Duodenal mucosa (tissue), 2 donors: ENCODE measurements around the gene LAGE3.
"Not testable (repeated sequence)": the region's sequence is repeated elsewhere in the genome, so short reads cannot be mapped to it uniquely, and the experiment has no call there.

Experiments used
- H3K27ac ChIP-seq: one replicate; pipeline ENCODE4 v1.7.0; 2013; ENCODE audit warnings: low read depth, low read length
- H3K27me3 ChIP-seq, 2 donors: one replicate each; pipeline ENCODE4 v1.7.0; 2013; ENCODE audit warnings: low read length in 2 of 2, control low read depth in 1 of 2; ENCODE audit not compliant: insufficient read depth in 2 of 2, control insufficient read depth in 1 of 2
- H3K36me3 ChIP-seq, 2 donors: one replicate each; pipeline ENCODE4 v1.7.0; 2013; ENCODE audit warnings: low read length in 2 of 2, control low read depth in 1 of 2; ENCODE audit not compliant: insufficient read depth in 2 of 2, control insufficient read depth in 1 of 2
- H3K4me1 ChIP-seq, 2 donors: one replicate each; pipeline ENCODE4 v1.7.0; 2013; ENCODE audit warnings: low read length in 2 of 2, control low read depth in 1 of 2; ENCODE audit not compliant: insufficient read depth in 2 of 2, control insufficient read depth in 1 of 2
- H3K4me3 ChIP-seq, 2 donors: one replicate each; pipeline ENCODE4 v1.7.0; 2013; ENCODE audit warnings: low read length in 2 of 2, low read depth in 1 of 2
- H3K9ac ChIP-seq, 2 donors: one replicate each; pipeline ENCODE4 v1.7.0; 2013; ENCODE audit warnings: low read length in 2 of 2, low read depth in 1 of 2
- H3K9me3 ChIP-seq, 2 donors: one replicate each; pipeline ENCODE4 v1.7.0; 2013; ENCODE audit warnings: low read length in 2 of 2, control low read depth in 1 of 2; ENCODE audit not compliant: control insufficient read depth in 1 of 2

The LAGE3 gene

GRCh38 chrX:154501423-154501822 is 22.3 kb upstream of the LAGE3 start:
- H3K4me3 ChIP-seq, H3K27ac ChIP-seq, H3K27me3 ChIP-seq, H3K36me3 ChIP-seq, H3K4me1 ChIP-seq, H3K9me3 ChIP-seq, H3K9ac ChIP-seq: not testable (repeated sequence)

DNA sequence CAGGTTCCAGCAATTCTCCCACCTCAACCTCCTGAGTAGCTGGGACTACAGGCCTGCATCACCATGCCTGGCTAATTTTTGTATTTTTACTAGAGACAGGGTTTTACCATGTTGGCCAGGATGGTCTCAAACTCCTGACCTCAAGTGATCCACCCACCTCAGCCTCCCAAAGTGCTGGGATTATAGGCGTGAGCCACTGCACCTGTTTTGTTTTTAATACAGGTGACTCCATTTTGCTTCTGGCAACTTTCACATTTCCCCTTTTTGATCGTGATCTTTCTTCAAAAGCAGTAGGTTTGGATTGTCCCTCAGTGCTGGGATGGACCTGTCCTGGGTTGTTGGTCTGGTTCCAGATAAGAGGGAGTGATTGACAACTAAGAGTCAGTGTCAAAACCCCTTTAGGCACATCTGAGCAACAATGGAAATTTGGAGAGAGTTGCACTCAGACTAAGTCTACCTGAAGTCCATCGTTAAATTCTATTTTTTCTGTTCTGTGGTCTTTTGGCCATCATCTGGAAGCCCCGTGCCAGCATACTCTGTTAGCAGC is 17.6 kb upstream of the LAGE3 start:
- not testable (repeated sequence) for H3K4me3 ChIP-seq, H3K9ac ChIP-seq, H3K27me3 ChIP-seq, H3K9me3 ChIP-seq, H3K36me3 ChIP-seq, H3K4me1 ChIP-seq, H3K27ac ChIP-seq

DNA sequence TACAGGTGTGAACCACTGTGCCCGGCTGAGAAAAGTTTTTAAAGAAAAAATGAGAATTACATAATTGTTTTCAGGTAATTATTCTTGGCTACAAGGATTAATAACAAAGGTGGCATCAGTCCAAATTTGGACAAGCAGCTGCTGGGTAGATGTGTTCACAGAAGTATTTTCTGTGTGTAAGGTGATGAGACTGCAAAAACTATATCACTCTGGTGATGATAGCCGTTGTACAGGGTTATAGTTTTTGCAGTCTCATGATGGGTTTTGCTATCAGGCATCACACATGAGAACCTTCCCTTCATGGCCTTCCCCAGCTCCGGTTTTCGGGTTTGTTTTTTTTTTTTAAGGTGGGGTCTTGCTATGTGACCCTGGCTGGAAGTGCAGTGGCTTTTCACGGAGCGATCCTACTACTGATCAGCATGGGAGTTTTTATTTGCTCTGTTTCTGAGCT is 16.4 kb upstream of the LAGE3 start:
- no peaks in the 10 kb centered on the region for H3K9me3 ChIP-seq
- no peak overlapping the region for H3K9ac ChIP-seq
- H3K4me1 ChIP-seq = no peaks in the 10 kb centered on the region
- no peak overlapping the region for H3K27ac ChIP-seq
- H3K27me3 ChIP-seq = no peaks in the 10 kb centered on the region
- no peaks in the 10 kb centered on the region for H3K36me3 ChIP-seq
- no peak overlapping the region for H3K4me3 ChIP-seq

DNA sequence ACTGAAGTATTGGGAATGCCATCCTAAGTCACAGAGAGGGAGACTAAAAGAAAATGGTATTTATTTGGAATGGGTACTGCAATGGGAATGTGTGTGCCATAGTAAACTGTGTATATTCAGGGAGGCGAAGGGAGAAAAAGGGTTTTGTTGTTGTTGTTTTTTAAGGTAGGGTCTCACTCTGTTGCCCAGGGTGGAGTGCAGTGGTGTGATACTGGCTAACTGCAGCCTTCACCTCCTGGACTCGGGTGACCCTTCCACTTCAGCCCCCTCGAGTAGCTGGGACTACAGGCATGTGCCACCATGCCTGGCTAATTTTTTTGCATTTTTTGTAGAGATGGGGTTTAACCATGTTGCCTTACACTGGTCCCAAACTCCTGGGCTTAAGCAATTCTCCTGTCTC is 15.6 kb upstream of the LAGE3 start:
- H3K4me3 ChIP-seq = no peak overlapping the region
- peaks cover 0 to 1% of the 10 kb centered on the region in 2 donors for H3K4me1 ChIP-seq
- H3K9me3 ChIP-seq = no peaks in the 10 kb centered on the region
- H3K36me3 ChIP-seq = no peaks in the 10 kb centered on the region
- H3K27ac ChIP-seq = no peak overlapping the region
- H3K9ac ChIP-seq = no peak overlapping the region
- H3K27me3 ChIP-seq = no peaks in the 10 kb centered on the region

DNA sequence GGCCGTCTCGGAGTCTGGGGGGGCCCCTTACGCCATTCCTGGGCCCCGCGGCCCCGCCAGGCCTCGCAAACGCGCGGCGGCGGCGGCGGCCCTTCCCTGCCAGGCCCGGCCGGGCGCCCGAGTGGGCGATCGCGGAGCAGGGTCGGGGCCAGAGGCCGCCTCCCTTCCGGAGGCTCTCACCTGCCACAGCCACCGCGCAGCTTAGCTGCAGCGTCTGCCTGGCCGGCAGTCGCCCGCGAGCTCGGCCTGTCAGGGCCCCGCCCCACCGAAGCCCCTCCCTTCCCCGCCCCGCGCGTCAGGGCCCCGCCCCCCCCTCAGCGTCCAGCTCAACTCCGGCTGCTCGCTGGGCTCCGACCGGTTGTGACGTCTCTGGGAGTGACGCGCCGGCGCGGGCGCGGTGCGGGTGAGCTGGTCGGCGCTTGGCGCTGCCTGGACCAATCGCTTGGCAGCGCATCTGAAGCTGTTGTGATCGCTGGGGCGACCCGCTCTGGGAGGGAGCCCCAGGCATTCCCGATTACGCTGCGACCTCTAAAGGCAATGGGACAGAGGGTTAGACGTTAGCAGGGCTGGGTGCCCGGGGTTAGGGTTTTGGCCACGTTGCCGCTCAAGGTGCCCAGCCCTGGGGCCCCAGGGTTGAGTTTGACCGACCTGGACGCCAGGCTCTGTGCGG is 11.5 kb upstream of the LAGE3 start, which contains the start of gene SLC10A3:
Gene SLC10A3 (minus strand): TSS at position 216 of the 670 bp plus-strand sequence. CDS start 1,689 bp downstream, outside the sequence.
- peak within 1 kb of the TSS; percentile 84 to 90 for H3K9ac ChIP-seq
- H3K27ac ChIP-seq = peak within 1 kb of the TSS; percentile 89
- peak within 1 kb of the TSS; percentile 73 to 75 for H3K4me3 ChIP-seq
- no peaks in the 10 kb centered on the region for H3K9me3 ChIP-seq
- no peaks in the 10 kb centered on the region for H3K27me3 ChIP-seq
- peaks cover 10 to 15% of the 10 kb centered on the region in 2 donors for H3K4me1 ChIP-seq
- no peaks in the 10 kb centered on the region for H3K36me3 ChIP-seq

DNA sequence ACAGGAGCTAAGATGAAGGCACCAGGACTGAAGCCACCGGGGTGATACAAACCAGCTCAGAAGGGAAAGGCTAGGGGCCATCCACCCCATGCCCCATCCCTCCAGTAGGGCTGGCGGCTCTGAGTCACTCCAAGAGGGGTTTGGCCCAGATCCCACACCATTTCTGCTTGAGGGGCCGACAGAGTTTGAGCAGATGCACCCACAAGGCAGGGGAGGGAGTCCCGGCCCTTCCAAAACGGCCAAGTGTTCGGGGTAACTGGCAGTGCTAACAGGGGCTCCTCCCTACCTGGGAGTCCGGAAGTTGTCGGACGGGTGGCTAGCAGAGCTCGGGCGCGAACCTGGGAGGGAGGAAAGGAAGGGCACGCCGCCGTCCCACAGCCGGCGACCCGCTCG is 10.9 kb upstream of the LAGE3 start:
- H3K27me3 ChIP-seq = no peaks in the 10 kb centered on the region
- peak overlapping the region; percentile 81 for H3K27ac ChIP-seq
- peaks cover 15 to 21% of the 10 kb centered on the region in 2 donors for H3K4me1 ChIP-seq
- H3K36me3 ChIP-seq = no peaks in the 10 kb centered on the region
- peak overlapping the region; percentile 76 to 84 for H3K9ac ChIP-seq
- no peaks in the 10 kb centered on the region for H3K9me3 ChIP-seq
- H3K4me3 ChIP-seq = peak overlapping the region; percentile 73 to 75

- Histone ChIP-seq H3K9ac (peak overlapping the region; percentile 76 to 84), H3K4me3 (peak overlapping the region; percentile 73 to 75), H3K27ac (no peak overlapping the region), H3K9me3 (no peaks in the 10 kb centered on the region), H3K4me1 (peaks cover 18 to 26% of the 10 kb centered on the region in 2 donors), H3K36me3 (peaks cover 0 to 5% of the 10 kb centered on the region in 2 donors), H3K27me3 (no peaks in the 10 kb centered on the region)
These were observed 10.1 kb upstream of the LAGE3 start for GRCh38 chrX:154489182-154489581.

- no peaks in the 10 kb centered on the region for H3K9me3 ChIP-seq
- H3K4me1 ChIP-seq = peaks cover 18 to 26% of the 10 kb centered on the region in 2 donors
- H3K4me3 ChIP-seq = no peak overlapping the region
- peaks cover 0 to 5% of the 10 kb centered on the region in 2 donors for H3K36me3 ChIP-seq
- no peaks in the 10 kb centered on the region for H3K27me3 ChIP-seq
- no peak overlapping the region for H3K27ac ChIP-seq
- no peak overlapping the region for H3K9ac ChIP-seq
These were observed 9.4 kb upstream of the LAGE3 start for GRCh38 chrX:154488336-154489075.

- Histone ChIP-seq H3K36me3 (peaks cover 0 to 5% of the 10 kb centered on the region in 2 donors), H3K27me3 (no peaks in the 10 kb centered on the region), H3K9me3 (no peaks in the 10 kb centered on the region), H3K4me3 (no peak overlapping the region), H3K27ac (no peak overlapping the region), H3K9ac (no peak overlapping the region), H3K4me1 (peaks cover 18 to 26% of the 10 kb centered on the region in 2 donors)
These were observed 8.6 kb upstream of the LAGE3 start for GRCh38 chrX:154487518-154488290.
